Stimulated activated CD4-positive, alpha-beta T cell treated with anti-CD3 and anti-CD28 coated beads, Interleukin-4, amount 100 ng/mL, for 4 hours (primary cell): ENCODE data around the gene CCDC9B.

ENCODE experiments used
- DNase-seq, 2 experiments: peaks; one replicate each; pipeline ENCODE4 v3.0.0-alpha.2; 2020

CCDC9B gene

DNA sequence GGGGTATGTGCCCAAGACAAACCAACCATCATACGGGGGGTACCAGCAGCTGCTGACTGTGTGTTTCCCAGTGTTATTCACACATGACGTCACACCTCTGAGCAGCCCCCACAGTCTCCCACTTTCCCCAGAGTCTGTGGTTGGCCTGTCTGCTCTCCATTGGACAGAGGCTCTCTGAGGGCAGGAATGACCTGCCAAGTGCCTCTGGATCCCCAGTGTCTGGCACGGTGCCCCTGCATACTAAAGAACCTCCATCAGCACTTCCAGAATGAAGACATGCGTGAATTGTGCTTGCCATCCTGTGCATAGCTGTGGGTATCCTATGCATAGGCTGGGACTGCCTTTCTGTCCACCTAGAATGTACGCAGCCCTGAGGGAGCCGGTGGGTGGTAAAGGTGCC lies 3.5 kb upstream of the CCDC9B start:
- DNase-seq = no peak

DNA sequence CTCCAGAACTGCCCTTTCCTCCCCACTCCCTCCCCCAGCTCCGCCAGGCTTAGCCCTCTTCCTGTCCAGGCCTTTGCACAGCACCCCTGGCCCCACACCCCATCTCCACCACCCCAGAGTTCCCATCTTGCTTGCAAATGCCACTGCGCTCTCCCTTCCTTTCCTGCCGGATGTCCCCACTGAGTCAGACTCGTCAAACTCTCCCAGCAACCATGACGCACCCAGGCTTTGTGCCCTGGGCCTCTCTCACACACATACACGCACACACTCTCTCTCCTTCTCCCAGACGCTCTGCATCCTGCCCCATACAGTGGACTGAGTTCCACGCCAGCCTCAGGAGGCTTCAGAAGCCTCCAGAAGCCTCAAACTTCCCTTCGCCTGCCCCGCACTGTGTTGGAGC lies 2.8 kb upstream of the CCDC9B start:
- no peak for DNase-seq

DNA sequence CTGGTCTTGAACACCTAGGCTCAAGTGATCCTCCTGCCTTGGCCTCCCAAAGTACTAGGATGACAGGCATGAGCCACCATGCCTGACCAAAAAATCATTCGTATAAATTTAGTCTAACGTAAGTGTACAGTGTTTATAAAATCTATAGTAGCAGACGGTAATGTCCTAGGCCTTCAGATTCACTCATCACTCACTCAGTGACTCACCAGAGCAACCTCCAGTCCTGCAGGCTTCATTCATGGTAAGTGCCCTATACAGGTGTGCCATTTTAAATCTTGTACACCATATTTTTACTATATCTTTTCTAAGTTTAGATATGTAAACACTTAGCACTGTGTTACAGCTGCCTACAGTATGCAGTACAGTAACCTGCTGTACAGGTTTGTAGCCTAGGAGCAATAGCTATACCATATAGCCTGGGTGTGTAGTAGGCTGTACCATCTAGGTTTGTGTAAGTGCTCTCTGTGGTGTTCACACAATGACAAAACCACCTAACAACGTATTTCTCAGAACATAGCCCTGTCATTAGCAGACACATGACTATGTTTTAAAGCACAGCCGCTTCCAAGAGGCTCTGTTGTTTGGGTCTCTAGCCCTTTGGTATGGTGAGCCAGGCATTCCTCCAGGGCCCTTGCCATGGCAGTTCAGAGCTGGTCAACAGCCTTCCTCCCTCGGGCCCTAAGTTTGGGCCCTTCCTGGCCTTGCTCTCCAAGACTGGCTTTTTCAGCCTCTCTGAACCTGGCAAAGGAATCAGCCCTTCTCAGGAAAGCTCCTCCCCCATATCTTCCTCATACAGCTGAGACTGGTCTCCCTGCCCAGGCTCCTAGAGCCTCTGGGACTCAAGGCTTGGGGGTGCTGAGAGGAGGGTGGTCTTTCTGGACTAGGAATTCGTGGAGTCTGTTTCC lies 1.9 kb upstream of the CCDC9B start:
- DNase-seq = no peak

DNA sequence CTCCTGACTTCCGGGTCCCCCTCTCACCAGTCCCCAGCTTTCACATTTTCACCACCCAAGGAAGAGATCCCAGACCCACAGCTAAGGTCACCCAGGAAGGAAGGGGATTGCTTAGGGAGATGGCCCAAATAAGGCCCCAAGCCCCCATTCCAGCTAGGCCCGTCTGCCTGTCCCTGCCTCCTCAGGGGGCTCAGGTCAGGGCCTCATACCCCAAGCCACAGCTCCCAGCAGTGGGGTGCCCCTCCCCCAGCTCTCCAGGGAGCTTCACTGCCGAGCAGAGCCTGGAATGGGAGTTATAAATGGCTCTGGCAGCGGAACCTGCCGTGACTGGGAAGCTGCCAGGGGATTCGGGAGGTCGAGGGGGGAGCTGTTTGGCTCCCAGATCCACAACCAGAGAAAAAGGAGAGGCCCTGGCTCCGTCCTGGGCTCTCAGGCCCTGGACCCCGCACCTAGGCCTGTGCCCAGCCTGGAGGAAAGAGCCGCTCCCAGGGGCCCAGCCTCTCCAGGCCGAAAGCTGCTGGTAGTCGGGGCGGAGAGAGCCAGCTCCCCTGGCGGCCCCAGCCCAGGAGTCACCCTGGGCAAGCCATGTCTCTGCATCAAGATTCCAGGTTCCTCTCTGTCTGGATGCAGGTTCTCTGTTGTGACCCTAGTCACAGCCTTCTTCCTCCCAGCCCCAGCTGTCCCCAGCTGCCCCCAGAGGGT lies 550 bp downstream of the CCDC9B start:
- DNase-seq = no peak

- no peak for DNase-seq
Measured at GRCh38 chr15:40339621-40339945, 1.2 kb downstream of the CCDC9B start.

GRCh38 chr15:40338921-40339620 lies 1.7 kb downstream of the CCDC9B start:
- DNase-seq = no peak

DNA sequence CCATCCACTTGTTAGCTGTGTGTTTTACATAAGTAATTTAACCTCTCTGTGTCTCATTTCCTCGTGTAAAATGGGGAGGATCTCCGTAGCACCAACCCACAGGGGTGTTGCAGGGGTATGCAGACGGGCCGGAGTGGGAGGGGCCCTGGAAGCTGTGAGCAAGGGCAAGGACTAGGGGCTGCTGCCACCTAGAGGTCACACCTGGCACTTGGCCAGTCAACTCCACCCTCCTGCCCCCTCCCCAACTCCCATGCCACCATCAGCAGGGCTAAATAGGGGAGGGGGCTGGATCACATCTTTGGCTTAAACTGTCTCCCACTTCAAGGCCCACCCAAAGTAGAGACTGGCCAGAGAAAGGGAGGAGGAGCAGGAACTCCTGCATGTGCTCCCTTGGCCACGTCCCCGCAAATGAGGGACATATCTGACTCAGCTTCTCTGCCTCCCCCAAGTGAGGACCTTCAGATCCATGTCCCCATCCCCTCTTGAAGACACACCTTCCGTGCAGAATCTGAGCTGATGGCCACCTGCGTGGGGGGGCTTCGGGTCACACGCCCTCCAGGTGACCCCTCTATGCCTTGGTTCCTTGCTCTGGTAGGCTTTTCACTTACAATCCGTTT lies 2.6 kb downstream of the CCDC9B start:
- peak; percentile 73 to 75 for DNase-seq

- DNase-seq = no peak
Measured at GRCh38 chr15:40337597-40337996, 3.1 kb downstream of the CCDC9B start.

- no peak for DNase-seq
Measured at GRCh38 chr15:40336744-40337122, 4.0 kb downstream of the CCDC9B start.

DNA sequence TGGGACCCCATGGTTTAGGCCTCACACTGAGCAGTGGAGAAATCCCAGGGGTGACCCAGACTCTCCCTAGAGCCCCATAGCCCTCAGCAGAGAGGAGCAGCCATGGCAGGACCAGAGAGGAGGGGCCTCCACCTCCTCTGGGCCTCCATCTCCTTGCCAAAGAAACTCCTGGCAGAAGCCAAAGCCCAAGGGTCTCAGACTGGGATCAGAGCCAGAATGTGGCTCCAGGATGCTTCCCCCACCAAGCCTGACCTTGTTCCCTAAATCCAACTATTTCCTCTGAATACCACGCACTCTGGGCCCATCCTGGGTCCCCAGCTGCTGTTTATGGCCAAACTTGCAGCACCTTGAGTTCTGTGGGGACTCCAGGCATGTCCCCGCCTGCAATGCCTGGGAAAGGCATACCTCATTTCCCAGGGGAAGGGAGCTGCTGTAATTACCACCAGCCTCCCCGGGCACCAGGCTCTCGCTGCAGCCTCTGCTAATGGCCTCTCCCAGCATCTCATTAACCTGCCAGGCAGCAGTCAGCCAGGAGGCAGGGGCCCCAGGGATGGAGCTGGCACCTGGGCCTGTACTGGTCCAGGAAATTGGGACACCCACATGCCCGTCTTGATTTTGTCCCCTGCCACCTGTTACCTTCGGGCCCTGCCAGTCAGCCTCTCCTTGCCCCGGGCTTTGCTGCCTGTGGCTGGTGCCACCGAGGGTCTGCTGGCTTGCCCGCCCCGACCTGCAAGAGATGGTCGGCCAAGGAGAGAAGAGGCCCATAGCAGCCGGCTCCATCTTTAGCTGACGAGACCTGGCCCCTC lies 4.6 kb downstream of the CCDC9B start:
- no peak for DNase-seq

DNA sequence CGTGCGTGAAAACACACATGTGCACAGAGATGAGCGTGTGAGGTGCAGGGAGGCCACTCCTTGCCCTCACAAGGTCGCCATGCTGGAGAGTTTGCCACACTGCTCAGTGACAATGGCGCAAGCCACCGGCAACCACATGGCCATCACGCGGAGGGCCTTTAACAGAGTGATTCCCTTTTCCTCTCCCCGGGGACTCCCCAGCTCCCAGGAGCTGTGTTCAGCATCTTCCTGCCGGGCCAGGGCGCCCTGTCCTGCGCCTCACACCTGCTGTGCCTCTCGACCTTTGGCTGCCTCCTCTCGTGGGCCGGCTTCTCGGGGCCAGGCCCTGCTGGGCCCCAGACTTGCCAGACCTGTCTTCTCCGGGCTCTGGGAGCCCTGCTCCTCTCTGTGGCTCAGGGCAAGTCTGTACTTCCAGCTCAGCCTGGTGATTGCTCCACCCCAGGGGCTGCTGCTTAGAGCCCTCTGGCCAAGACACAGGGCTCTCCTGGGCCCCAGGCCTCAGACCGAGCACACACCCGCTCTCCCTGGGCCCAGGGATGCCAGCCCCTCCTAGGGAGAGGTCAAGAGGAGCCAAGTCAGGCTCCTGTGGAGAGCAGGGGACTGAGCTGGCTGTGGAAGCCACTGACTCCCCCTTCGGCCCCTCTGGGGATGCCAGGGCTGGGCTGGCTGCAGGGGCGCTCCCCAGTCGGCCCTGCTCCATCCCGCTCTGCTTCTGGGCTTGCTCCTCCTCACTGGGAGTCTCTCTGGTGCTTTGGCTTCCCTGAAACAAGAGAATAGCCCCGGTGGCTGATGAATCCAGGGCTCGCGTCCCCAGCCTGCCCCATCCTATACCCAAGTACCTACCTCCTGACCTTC lies 5.6 kb downstream of the CCDC9B start:
- DNase-seq = no peak

GRCh38 chr15:40334541-40334940 lies 6.2 kb downstream of the CCDC9B start:
- DNase-seq = no peak

DNA sequence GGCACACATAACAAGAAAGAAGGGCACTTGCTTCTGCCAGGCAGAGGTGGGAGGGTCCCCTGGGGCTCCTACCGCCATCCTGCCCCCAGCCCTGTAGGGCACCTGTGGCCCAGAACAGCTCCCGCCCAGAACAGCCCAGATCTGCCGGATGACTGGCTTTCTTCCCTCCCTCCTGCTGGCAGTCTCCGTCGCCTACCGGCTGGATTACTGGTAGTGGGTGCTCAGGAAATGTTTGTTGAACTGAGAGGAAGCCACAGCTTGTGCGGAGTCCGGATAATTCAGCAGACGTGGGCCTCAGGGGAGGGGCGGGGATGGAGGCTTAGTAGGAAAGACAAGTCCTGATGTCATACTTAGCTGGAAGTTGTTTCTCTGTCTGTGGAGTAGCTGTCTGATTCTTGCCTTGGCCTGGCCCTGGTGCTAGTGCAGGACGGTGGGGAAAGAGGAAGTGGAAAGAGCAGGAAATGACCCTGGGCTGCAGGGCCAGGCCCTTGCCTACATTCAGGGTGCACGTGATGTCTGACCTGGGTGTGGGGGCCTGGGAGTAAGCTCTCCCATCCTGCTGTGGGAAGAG lies 6.7 kb downstream of the CCDC9B start:
- peak in 1 of 2 experiments; percentile 34 for DNase-seq

- no peak for DNase-seq
Measured at GRCh38 chr15:40332113-40332781, 8.5 kb downstream of the CCDC9B start.

DNA sequence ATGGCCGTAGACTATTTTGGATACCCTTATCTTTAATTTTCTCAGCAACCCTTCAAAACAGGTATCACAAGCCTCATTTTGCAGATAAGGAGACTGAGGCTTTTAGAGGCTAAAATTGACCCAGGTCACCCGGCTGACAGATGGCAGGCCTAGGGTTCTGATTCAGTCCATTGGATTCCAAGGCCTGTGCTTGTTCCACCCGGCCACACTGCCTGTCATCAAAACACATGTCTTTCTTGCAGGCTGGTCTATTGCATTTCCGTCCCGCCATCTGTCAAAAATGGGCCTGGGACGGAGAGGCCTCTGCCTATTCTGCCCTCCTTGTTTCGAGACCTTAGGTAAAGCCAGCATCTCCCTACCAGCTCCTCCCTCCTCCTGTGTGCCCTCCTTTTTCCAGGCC lies 9.1 kb downstream of the CCDC9B start:
- no peak for DNase-seq

- DNase-seq = no peak
Measured at GRCh38 chr15:40331026-40331425, 9.7 kb downstream of the CCDC9B start.

DNA sequence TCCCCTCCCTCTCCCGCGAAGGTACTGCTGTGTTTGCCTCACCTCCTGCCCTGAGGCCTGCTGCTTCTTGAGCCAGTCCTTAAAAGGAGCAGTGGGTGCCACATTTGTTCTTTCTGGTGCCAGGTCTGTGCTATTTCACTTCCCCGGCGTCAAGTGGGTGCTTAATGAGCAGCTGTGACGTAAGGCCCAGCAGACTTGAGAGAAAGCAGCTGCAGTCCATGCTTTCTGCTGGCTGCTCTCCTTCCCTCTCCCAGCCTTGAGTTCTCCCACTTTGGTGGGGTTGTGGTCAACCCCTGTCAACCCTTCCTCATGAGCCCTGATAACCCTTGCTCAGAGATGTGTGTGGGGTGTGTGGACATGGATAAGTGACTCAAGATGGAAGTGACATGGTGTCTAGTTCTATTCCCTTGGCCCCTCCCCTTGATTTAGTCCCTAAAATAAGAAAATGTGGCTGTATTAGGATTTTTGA lies 10.3 kb downstream of the CCDC9B start:
- no peak for DNase-seq

- DNase-seq = no peak
Measured at GRCh38 chr15:40329804-40330203, 10.9 kb downstream of the CCDC9B start.

DNA sequence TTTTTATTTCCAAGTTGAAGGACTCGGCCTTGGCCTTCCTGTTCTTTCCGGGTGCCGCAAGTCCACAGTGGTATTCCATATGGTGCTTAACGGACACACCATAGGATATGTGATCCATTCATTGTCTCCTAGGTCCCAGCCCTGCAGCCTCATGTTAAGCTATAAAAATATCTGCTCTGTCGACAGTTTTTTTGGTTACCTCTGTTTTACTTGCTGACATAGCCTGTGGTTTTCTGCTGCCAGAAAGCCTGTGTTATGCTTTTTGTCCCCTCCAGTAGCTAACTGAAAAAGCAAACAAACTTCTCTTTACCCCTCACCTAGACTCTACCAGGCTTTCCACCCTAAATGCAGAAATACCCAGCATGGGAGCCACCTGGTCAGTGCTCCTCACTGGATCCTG lies 12.0 kb downstream of the CCDC9B start:
- DNase-seq = no peak

DNA sequence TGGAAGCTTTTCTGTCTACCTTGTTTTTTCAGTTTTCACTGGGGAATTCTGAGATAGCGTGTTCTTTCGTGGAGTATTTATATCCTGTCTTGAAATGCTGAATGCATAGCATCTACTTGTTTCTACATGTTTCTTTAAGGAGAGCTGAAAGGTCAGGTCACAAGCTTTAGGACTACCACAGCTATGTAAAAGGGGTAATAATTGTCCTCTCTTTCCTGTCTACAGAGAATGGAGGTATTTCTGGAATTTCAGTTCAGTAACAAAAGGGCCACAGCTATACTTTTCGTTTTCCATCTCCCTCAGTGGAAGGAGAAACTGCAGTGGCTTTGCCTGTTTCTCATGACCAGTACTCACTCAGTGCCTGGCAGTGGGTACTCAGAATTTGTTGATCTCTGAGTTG lies 12.6 kb downstream of the CCDC9B start:
- no peak for DNase-seq
